22Rv1 (cell line): Measurements from ENCODE around the gene ATP12A.

ENCODE experiments used
- H3K27ac ChIP-seq: fragments of 450-650 bp; 2 replicates; pipeline ENCODE4 v1.5.1; 2017
- CTCF ChIP-seq: fragments of 450-650 bp; IDR thresholded peaks from 2 replicates; pipeline ENCODE4 v1.5.1; 2017; ENCODE audit warnings: mild to moderate bottlenecking
- ZFX ChIP-seq: fragments of 450-650 bp; IDR thresholded peaks from 2 replicates; pipeline ENCODE4 v1.6.1; 2017; ENCODE audit warnings: antibody characterized with exemption, borderline replicate concordance

The ATP12A gene

DNA sequence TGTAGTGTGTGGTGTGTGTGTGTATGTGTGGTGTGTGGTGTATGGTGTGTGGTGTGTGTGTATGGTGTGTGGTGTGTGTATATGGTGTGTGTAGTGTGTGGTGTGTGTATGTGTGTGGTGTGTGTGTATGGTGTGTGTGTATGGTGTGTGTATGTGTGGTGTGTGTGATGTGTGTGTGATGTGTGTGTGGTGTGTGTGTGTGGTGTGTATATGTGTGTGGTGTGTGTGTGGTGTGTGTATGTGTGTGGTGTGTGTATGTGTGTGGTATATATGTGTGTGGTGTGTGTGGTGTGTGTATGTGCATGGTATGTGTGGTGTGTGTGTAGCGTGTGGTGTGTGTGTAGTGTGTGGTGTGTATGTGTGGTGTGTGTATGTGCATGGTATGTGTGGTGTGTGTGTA lies 1.7 kb downstream of the ATP12A start:
- no peak overlapping the region for H3K27ac ChIP-seq

GRCh38 chr13:24682353-24682752 lies 2.1 kb downstream of the ATP12A start:
- no peak overlapping the region for H3K27ac ChIP-seq
- TF ChIP-seq ZFX (no peak), CTCF (no peak)

More for the DNA sequence above, 1.7 kb downstream of the ATP12A start:
- TF ChIP-seq ZFX (no peak), CTCF (no peak)

GRCh38 chr13:24683351-24683750 lies 3.1 kb downstream of the ATP12A start:
- no peak overlapping the region for H3K27ac ChIP-seq
- TF ChIP-seq ZFX: no peak
- TF ChIP-seq CTCF: no peak

DNA sequence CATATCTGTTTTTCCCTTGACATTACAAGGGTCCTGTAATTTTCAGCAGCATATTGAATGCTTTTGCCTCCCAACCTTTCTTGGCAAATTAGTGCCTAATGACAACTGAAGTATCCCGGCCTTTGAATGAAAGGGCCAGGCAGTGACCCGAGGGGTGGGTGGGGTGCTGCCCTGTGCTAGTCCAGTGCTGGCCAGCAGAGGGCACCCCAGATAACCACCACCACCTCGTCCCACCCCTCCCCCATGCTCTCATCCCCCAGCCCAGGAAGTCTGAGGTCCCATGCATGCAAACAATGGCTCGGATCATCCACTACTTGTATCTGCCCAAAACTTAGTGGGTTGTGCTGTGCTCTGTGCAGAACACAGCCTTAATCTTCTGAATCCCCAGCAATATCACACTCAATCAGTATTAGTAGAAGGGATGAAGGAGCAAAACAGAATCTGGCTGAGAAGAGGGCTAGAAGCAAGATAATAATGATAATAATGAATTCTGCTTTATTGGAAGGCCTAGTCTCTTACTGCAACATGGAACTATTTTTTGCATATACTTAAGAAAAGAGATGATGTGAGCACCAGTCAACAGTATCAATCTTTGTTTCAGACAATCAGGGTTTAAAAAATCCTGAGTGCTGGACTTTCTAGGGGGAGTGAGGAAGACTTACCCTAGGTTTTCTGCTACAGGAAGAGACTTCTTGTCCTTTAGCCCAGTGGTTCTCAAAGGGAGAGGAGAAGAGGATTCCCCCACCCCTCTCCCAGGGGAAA lies 3.8 kb downstream of the ATP12A start:
- no peak overlapping the region for H3K27ac ChIP-seq
- TF ChIP-seq CTCF (peak; percentile 91), ZFX (no peak)

GRCh38 chr13:24684600-24684998 lies 4.4 kb downstream of the ATP12A start:
- no peak for TF ChIP-seq CTCF
- TF ChIP-seq ZFX: no peak
- H3K27ac ChIP-seq: no peak overlapping the region

GRCh38 chr13:24685314-24685713 lies 5.1 kb downstream of the ATP12A start:
- no peak for TF ChIP-seq CTCF
- no peak for TF ChIP-seq ZFX
- H3K27ac ChIP-seq: no peak overlapping the region

DNA sequence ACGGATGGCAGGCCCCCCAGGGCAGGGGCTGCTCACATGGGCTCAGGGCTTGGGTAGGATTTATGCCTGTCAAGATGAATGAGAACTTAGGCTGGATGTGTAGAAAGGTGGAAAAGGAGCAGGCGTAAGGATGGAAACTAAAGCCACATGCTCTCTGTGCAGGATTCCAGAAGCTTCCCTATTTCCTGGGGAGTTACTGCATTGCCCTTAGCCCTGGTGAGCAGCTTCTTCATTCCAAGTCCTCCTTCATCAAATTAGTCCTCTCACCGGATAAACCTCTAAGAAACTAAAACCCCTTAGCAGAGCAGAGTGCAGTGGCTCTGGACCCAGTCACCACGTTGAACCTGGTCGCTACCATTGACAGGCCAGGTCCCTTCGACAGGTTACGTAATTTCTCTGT lies 7.4 kb downstream of the ATP12A start:
- no peak overlapping the region for H3K27ac ChIP-seq
- TF ChIP-seq CTCF: no peak
- no peak for TF ChIP-seq ZFX
